Effector CD4-positive, alpha-beta T cell (primary cell): ENCODE data around the gene PRPSAP2.
"Not testable (repeated sequence)": the region's sequence is repeated elsewhere in the genome, so short reads cannot be mapped to it uniquely, and the experiment has no call there.

Experiments
- DNase-seq: peaks from one replicate; pipeline ENCODE4 v3.0.0-alpha.2; 2020

PRPSAP2 gene

GRCh38 chr17:18947866-18948265, 89.9 kb downstream of the PRPSAP2 start:
- DNase-seq: no peak

DNA sequence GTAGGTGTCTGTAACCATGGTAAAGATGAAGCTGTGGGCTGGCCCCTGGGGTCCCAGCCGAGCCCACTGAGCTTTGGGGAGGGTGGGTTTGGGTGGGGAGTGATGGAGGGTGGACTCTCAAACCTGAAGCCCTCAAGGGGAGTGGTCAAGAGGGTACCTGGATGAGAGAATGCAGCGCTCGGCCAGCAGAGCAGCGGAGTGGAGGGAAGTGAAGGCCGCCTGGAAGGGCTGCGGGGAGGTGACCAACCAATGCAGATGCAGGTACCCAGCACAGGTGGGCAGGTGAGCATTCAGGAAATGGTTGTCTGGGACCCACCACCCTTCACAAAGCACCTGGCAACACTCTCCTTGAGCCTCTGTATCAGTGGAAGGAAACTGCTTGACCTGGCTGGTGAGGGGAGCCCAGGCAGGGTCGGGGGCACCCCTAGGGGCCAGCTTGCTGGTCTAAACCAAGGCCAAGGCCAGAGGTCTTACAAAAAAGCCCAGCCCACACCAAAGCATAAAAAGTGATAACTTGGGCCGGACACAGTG, 90.6 kb downstream of the PRPSAP2 start:
- DNase-seq: no peak

DNA sequence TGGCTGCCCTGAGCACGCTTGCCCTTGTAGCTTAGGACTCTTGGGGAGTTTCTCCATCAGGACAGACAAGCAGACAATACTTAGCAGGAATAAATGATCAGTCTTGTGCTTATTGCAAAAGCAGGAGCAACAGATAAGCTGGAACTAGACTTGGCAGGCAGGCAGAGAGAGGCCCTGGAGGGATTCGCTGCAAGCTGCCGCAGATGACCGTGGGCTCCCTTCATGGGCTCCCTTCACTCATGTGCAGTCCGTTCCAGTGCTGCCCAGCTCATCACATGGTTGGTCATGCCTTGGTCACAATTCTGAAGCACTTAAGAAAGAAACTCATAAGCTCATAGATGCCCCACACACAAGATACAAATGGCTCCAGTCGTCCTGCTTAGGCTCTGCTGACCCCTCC, 91.6 kb downstream of the PRPSAP2 start:
- no peak for DNase-seq

- DNase-seq: no peak
These were observed 92.4 kb downstream of the PRPSAP2 start for GRCh38 chr17:18950346-18950745.

- DNase-seq: no peak
These were observed 93.3 kb downstream of the PRPSAP2 start for GRCh38 chr17:18950944-18951905.

DNA sequence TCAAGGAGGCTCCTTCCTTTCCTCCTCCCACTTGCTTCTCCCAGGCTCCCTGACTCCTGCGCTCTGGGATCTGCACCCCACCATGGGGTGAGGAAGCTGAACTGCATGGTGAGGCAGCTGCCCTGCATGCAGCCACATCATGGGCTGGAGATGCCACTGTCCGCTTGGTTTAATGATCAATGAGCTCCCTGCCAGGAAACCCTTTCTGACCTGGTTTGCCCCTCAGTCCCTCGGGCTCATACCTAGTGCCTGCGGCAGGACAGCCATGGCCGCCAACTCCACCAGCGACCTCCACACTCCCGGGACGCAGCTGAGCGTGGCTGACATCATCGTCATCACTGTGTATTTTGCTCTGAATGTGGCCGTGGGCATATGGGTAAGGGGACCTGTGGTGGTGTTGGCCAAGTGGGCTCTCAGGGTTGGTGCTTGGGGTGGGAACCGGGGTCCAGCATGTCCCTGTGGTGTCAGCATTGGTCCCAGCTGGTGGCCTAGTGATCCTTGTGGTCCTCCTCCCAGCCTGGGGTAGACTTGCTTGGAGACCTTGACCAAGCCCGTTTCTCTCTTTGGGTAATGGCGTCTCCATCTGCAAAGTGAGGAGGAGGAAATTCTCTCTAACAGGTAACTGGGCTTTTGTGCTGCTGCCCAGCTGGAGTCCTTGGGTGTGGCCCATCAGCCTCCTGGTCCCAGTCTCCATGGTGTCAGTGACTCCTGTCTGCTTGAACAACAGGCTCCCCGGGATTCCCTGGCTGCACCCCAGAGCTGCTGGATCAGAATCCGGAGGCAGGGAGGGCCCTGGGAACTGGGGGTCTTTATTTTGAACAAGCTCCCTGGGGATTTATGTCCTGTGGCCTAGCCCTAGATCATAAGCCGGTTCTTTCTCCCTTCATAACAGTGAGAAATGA, 94.3 kb downstream of the PRPSAP2 start, which contains the start of gene SLC5A10:
Gene SLC5A10 (plus strand): TSS at position 225 of the 902 bp plus-strand sequence. CDS start 41 bp downstream, at position 266.
- no peak for DNase-seq

- no peak for DNase-seq
These were observed 95.3 kb downstream of the PRPSAP2 start for GRCh38 chr17:18953231-18953728.

DNA sequence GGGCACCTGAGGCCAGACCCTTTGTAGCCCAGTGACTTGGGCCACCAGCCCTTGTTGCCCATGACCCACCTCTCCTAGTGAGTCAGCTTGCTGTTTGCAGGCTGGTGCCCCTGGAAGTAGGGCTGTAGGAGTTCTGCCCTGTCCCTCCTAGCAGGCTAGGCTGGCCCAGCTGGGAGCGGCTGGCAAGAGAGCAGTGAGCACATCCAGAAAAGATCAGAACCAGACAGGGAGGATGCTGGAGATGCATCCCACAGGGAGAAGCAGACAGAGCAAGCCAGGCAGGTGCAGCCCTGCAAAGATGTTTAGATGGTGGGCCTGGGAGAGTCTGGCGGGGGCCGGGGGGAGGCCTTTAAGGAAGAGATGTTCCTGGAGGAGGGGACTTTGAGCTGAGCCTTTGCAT, 96.4 kb downstream of the PRPSAP2 start:
- DNase-seq: no peak

DNA sequence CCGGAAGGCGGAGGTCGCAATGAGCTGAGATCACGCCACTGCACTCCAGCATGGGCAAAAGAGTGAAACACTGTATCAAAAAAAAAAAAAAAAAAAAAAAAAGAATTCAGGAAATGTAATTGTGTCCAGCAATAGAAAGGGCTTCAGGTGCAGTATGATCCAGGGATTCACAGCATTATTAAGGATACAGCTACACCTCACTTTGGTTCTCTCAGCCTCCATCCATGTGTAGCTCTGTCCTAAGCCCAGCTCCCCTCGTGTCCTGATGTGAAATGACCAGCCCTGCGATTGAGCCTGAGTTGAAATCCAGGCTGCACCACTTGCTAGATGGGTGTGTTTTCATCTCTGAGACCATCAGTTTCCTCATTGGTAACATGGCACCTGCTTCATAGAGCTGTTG, 97.1 kb downstream of the PRPSAP2 start:
- DNase-seq: no peak

- not testable (repeated sequence) for DNase-seq
These were observed 98.1 kb downstream of the PRPSAP2 start for GRCh38 chr17:18956021-18956420.

GRCh38 chr17:18956581-18956980, 98.7 kb downstream of the PRPSAP2 start:
- no peak for DNase-seq

GRCh38 chr17:18957831-18958230, 99.9 kb downstream of the PRPSAP2 start:
- no peak for DNase-seq

- no peak for DNase-seq
These were observed 100.7 kb downstream of the PRPSAP2 start for GRCh38 chr17:18958611-18959010.

- no peak for DNase-seq
These were observed 101.3 kb downstream of the PRPSAP2 start for GRCh38 chr17:18959071-18959844.

DNA sequence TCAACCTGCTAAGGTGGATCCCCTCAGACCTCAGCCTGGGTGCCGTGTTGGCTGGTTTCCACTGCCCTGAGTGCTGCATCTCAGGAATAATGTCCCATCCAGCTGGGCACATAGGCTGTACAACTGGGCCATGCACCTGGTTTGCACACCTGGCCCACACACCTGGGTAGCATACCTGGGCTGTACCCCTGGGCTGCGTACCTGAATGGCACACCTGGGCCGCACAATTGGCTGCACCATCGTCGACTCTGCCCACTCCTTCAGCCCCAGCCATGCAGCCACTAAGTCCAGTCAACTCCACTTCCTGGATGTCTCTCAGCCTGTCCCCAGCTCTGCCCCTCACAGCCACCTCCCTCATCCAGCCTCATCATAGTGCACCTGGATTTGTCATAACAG, 101.9 kb downstream of the PRPSAP2 start:
- no peak for DNase-seq

GRCh38 chr17:18960241-18960665, 102.3 kb downstream of the PRPSAP2 start:
- DNase-seq: no peak

- DNase-seq: peak; percentile 66
These were observed 103.0 kb downstream of the PRPSAP2 start for GRCh38 chr17:18960803-18961511.

GRCh38 chr17:18961634-18962493, 103.9 kb downstream of the PRPSAP2 start:
- no peak for DNase-seq

DNA sequence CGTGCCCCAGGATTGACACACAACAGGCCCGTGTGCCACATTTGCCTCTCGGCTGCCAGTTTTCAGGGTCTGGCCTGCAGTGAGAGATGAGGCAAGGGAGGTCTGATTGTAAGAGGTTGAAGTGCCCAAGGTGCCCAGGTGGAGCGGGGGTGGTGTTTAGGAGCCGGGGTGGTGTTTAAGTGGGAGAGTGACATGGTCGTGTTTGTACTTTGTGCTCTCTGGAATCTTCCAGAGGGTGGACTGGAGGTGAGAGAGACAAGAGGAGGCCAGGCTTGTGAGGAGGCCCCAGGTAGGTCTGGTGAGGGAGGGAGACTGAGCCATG, 104.5 kb downstream of the PRPSAP2 start:
- DNase-seq: no peak
